ENCODE data around the gene ESR2.
A peak's percentile ranks its signal among the peaks of the same experiment; 100 is the strongest.

ESR2 gene

GRCh38 chr14:64298773-64299172 is 4.6 kb upstream of the ESR2 start:
- FAIRE-seq = no peak
- no peak for TF ChIP-seq POLR2A (IDR thresholded peaks at IDR 0.05; ENCODE audit: low read depth, low read length)
- no peak for TF ChIP-seq POLR2AphosphoS5 (IDR thresholded peaks at IDR 0.05; ENCODE audit: low read depth, low read length)
- TF ChIP-seq TAF1 (IDR thresholded peaks at IDR 0.05; ENCODE audit: borderline replicate concordance, low read depth, low read length) = no peak
- no peak for DNase-seq (ENCODE audit: insufficient read length)

- FAIRE-seq = no peak
- DNase-seq (ENCODE audit: insufficient read length) = no peak
- TF ChIP-seq TAF1 (IDR thresholded peaks at IDR 0.05; ENCODE audit: borderline replicate concordance, low read depth, low read length) = no peak
Observed at GRCh38 chr14:64296561-64296960, 2.4 kb upstream of the ESR2 start.

GRCh38 chr14:64294672-64295413 is 672 bp upstream of the ESR2 start:
- peak; percentile 93 for FAIRE-seq
- TF ChIP-seq TAF1 (IDR thresholded peaks at IDR 0.05; ENCODE audit: borderline replicate concordance, low read depth, low read length) (no peak), POLR2A (IDR thresholded peaks at IDR 0.05; ENCODE audit: low read depth, low read length) (no peak), POLR2AphosphoS5 (IDR thresholded peaks at IDR 0.05; ENCODE audit: low read depth, low read length) (no peak)
- peak; percentile 78 for DNase-seq (ENCODE audit: insufficient read length)

DNA sequence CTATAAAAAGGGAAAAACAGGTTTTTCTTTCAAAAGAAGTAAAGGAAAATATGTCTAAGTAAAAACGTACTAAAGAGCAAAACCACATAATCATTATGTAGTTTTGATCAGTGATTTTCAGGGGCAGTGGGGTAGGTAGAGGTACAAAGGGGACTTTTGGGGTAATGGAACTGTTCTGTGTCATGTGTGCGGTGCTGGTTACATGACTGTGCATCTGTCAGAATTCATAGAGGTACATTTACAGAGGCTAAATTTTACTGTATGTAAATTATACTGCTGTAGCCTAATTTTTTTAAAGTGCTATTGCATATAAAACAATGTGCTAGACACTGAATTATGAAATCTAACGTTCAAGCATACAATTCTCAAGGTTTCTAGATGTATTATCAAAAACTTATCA is 2.0 kb downstream of the ESR2 start:
- TF ChIP-seq POLR2A (IDR thresholded peaks at IDR 0.05; ENCODE audit: low read depth, low read length) (no peak), POLR2AphosphoS5 (IDR thresholded peaks at IDR 0.05; ENCODE audit: low read depth, low read length) (no peak), TAF1 (IDR thresholded peaks at IDR 0.05; ENCODE audit: borderline replicate concordance, low read depth, low read length) (no peak)
- no peak for FAIRE-seq
- no peak for DNase-seq (ENCODE audit: insufficient read length)

GRCh38 chr14:64289571-64289970 is 4.6 kb downstream of the ESR2 start:
- TF ChIP-seq POLR2AphosphoS5 (IDR thresholded peaks at IDR 0.05; ENCODE audit: low read depth, low read length) (no peak), TAF1 (IDR thresholded peaks at IDR 0.05; ENCODE audit: borderline replicate concordance, low read depth, low read length) (no peak), POLR2A (IDR thresholded peaks at IDR 0.05; ENCODE audit: low read depth, low read length) (no peak)
- DNase-seq (ENCODE audit: insufficient read length) (no peak), FAIRE-seq (no peak)

DNA sequence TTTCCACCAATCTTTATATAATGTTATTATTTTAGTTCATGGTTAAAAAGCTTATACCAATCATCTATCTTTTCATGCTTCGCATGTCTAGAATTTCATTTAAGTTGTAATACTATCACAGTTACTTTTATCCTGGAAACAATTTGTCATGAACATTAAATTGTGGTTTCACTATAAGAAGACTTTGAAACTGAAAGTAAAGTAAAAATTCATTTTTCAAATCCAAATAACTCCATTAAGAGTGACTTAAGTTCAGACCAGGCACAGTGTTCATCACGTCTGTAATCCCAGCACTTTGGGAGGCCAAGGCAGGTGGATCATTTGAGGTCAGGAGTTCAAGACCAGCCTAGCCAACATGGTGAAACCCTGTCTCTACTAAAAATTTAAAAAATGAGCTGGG is 12.4 kb downstream of the ESR2 start:
- FAIRE-seq (no peak), DNase-seq (ENCODE audit: insufficient read length) (no peak)
- TF ChIP-seq POLR2A (IDR thresholded peaks at IDR 0.05; ENCODE audit: low read depth, low read length) (no peak), POLR2AphosphoS5 (IDR thresholded peaks at IDR 0.05; ENCODE audit: low read depth, low read length) (no peak), TAF1 (IDR thresholded peaks at IDR 0.05; ENCODE audit: borderline replicate concordance, low read depth, low read length) (no peak)

DNA sequence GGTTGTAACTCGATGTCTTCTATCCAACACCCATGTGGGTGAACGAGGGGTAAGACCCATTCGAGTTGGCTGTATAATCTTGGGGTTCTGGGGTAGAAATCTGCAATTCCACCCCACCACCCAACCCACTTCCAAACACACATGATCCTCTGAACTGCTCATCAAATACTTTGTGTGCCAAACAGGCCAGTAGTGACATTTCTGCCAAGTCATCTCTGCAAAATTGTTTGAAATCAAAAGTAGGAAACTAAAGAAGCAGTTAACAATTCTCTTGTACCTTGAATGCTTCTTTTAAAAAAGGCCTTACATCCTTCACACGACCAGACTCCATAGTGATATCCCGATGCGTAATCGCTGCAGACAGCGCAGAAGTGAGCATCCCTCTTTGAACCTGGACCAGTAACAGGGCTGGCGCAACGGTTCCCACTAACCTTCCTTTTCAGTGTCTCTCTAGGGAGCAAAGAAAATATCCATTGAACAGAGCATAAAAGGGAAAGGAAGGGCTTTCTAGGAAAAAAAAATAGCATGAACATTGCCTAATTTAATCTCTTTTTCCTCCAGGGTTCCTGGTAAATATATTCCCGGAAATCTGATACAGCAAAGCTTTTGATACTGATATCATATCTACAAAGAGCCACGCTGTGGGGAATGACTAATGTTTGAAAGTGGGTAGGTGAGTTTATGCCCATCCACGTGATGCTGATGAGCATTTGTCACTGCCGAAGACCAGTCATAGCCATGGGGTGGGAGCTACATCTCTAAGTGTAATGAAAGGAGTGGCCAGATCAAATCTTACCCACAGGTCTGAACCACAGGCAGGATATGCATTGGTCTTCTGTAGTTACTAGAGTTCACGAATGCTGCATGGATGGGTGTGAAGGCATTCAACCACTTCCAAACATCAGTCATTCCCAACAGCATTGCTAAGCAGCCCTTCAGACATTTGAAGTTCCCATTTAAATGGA is 14.2 kb downstream of the ESR2 start:
- TF ChIP-seq POLR2A (IDR thresholded peaks at IDR 0.05; ENCODE audit: low read depth, low read length) (no peak), TAF1 (IDR thresholded peaks at IDR 0.05; ENCODE audit: borderline replicate concordance, low read depth, low read length) (no peak), POLR2AphosphoS5 (IDR thresholded peaks at IDR 0.05; ENCODE audit: low read depth, low read length) (no peak)
- FAIRE-seq (no peak), DNase-seq (ENCODE audit: insufficient read length) (no peak)

DNA sequence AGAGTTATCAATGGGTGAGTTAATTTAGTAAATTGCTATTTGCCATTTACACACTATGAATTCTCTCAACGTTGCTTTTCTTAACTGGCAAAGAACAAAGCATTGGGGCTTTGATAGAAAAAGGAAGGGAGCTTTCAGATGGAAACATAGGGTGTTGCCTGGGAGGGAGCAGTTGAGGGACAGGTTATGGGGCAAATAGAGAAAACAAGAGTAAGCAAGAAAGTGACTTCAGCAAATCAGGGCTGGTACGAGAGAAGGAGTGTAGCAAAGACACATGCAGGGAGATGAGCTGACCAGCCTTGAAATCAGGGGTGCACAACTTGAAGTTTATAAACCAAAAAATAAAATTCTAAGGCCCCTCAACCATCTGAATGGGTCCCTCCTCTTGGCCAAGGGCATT is 15.7 kb downstream of the ESR2 start:
- DNase-seq (ENCODE audit: insufficient read length) = no peak
- TF ChIP-seq TAF1 (IDR thresholded peaks at IDR 0.05; ENCODE audit: borderline replicate concordance, low read depth, low read length) (no peak), POLR2AphosphoS5 (IDR thresholded peaks at IDR 0.05; ENCODE audit: low read depth, low read length) (no peak), POLR2A (IDR thresholded peaks at IDR 0.05; ENCODE audit: low read depth, low read length) (no peak)
- no peak for FAIRE-seq

DNA sequence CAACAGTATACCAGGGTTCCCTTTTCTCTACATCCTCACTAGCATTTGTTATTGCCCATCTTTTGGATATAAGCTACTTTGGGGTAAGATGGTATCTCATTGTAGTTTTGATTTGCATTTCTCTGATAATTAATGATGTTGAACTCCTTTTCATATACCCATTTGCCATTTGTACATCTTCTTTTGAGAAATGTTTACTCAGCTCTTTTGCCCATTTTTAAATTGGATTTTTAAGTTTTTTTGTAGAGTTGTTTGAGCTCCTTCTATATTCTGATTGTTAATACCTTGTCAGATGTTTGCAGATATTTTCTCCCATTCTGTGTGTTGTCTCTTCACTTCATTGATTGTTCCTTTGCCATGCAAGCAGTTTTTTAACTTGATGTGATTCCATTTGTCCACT is 22.2 kb downstream of the ESR2 start:
- no peak for FAIRE-seq
- TF ChIP-seq POLR2AphosphoS5 (IDR thresholded peaks at IDR 0.05; ENCODE audit: low read depth, low read length) (no peak), TAF1 (IDR thresholded peaks at IDR 0.05; ENCODE audit: borderline replicate concordance, low read depth, low read length) (no peak), POLR2A (IDR thresholded peaks at IDR 0.05; ENCODE audit: low read depth, low read length) (no peak)
- no peak for DNase-seq (ENCODE audit: insufficient read length)

DNA sequence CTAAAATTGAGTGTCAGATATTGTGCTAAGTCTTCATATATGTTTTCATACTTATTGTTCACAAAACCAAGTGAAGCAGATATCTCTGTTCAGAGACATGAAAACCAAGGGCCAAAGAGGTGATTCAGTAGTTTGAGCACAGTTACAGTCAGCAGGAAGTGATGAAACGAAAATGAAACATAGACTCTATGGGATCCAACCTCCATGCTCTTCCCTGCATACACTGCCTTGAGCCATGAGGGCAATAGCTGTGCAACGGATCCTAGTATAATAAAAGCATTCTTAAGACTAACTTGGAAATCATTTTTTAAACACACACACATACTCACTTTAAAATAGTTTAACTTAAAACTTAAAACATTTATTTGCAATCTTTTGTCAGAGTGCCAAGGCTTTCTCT is 27.9 kb downstream of the ESR2 start:
- TF ChIP-seq POLR2AphosphoS5 (IDR thresholded peaks at IDR 0.05; ENCODE audit: low read depth, low read length) = no peak
- no peak for TF ChIP-seq POLR2A (IDR thresholded peaks at IDR 0.05; ENCODE audit: low read depth, low read length)
- TF ChIP-seq TAF1 (IDR thresholded peaks at IDR 0.05; ENCODE audit: borderline replicate concordance, low read depth, low read length) = no peak
- FAIRE-seq (no peak), DNase-seq (ENCODE audit: insufficient read length) (no peak)

- no peak for TF ChIP-seq POLR2A (IDR thresholded peaks at IDR 0.05; ENCODE audit: low read depth, low read length)
- TF ChIP-seq TAF1 (IDR thresholded peaks at IDR 0.05; ENCODE audit: borderline replicate concordance, low read depth, low read length) = no peak
- TF ChIP-seq POLR2AphosphoS5 (IDR thresholded peaks at IDR 0.05; ENCODE audit: low read depth, low read length) = no peak
- DNase-seq (ENCODE audit: insufficient read length) (no peak), FAIRE-seq (no peak)
Observed at GRCh38 chr14:64265222-64265621, 28.9 kb downstream of the ESR2 start.

- no peak for FAIRE-seq
- TF ChIP-seq TAF1 (IDR thresholded peaks at IDR 0.05; ENCODE audit: borderline replicate concordance, low read depth, low read length) (no peak), POLR2A (IDR thresholded peaks at IDR 0.05; ENCODE audit: low read depth, low read length) (no peak), POLR2AphosphoS5 (IDR thresholded peaks at IDR 0.05; ENCODE audit: low read depth, low read length) (no peak)
Observed at GRCh38 chr14:64260418-64260817, 33.8 kb downstream of the ESR2 start.

More at GRCh38 chr14:64260418-64260817, 33.8 kb downstream of the ESR2 start:
- no peak for DNase-seq (ENCODE audit: insufficient read length)
